GM21528 (cell line): ENCODE data around the gene SH3TC1.

Experiments used
- ATAC-seq: cut with Tn5 transposase; IDR thresholded peaks from one replicate; pipeline ENCODE4 v1.9.1; 2021; ENCODE audit warnings: mild to moderate bottlenecking, moderate library complexity; ENCODE audit not compliant: unreplicated experiment, low FRiP score

The SH3TC1 gene

GRCh38 chr4:8272472-8273428 lies 73.7 kb downstream of the SH3TC1 start:
- ATAC-seq: no peak

GRCh38 chr4:8273450-8273849 lies 74.4 kb downstream of the SH3TC1 start:
- no peak for ATAC-seq

GRCh38 chr4:8274066-8274652 lies 75.1 kb downstream of the SH3TC1 start:
- ATAC-seq: no peak

GRCh38 chr4:8274765-8275547 lies 75.9 kb downstream of the SH3TC1 start:
- no peak for ATAC-seq

- ATAC-seq: no peak
These were observed 76.4 kb downstream of the SH3TC1 start for GRCh38 chr4:8275548-8275910.

- no peak for ATAC-seq
These were observed 77.5 kb downstream of the SH3TC1 start for GRCh38 chr4:8276358-8277240.

GRCh38 chr4:8277356-8278008 lies 78.4 kb downstream of the SH3TC1 start:
- ATAC-seq: no peak

- no peak for ATAC-seq
These were observed 78.9 kb downstream of the SH3TC1 start for GRCh38 chr4:8278009-8278395.

- ATAC-seq: no peak
These were observed 79.6 kb downstream of the SH3TC1 start for GRCh38 chr4:8278421-8279287.

- no peak for ATAC-seq
These were observed 80.4 kb downstream of the SH3TC1 start for GRCh38 chr4:8279321-8280157.

- ATAC-seq: no peak
These were observed 81.2 kb downstream of the SH3TC1 start for GRCh38 chr4:8280158-8280875.

GRCh38 chr4:8280876-8281440 lies 81.9 kb downstream of the SH3TC1 start:
- ATAC-seq: no peak

GRCh38 chr4:8281519-8282133 lies 82.5 kb downstream of the SH3TC1 start:
- ATAC-seq: no peak

GRCh38 chr4:8282134-8282641 lies 83.1 kb downstream of the SH3TC1 start:
- no peak for ATAC-seq

GRCh38 chr4:8282742-8283141 lies 83.7 kb downstream of the SH3TC1 start:
- ATAC-seq: no peak

GRCh38 chr4:8283161-8283560 lies 84.1 kb downstream of the SH3TC1 start:
- ATAC-seq: no peak
